T-helper 1 cell (primary cell): ENCODE measurements around the gene RBM33.

Experiments
- DNase-seq, 5 donors: peaks; one replicate each; pipeline ENCODE4 v3.0.0-alpha.2; 2012 to 2020

RBM33 gene

GRCh38 chr7:155728116-155728515, 83.7 kb downstream of the RBM33 start:
- no peak for DNase-seq

GRCh38 chr7:155729847-155730246, 85.4 kb downstream of the RBM33 start:
- no peak for DNase-seq

GRCh38 chr7:155731380-155731779, 86.9 kb downstream of the RBM33 start:
- no peak for DNase-seq

- DNase-seq: no peak
Observed at GRCh38 chr7:155731871-155732270, 87.4 kb downstream of the RBM33 start.

- DNase-seq: no peak
Observed at GRCh38 chr7:155732286-155732685, 87.8 kb downstream of the RBM33 start.

- no peak for DNase-seq
Observed at GRCh38 chr7:155733582-155734444, 89.4 kb downstream of the RBM33 start.

- no peak for DNase-seq
Observed at GRCh38 chr7:155734445-155734809, 90.0 kb downstream of the RBM33 start.

GRCh38 chr7:155735442-155736115, 91.1 kb downstream of the RBM33 start:
- no peak for DNase-seq

- DNase-seq: no peak
Observed at GRCh38 chr7:155737590-155737989, 93.1 kb downstream of the RBM33 start.

- DNase-seq: no peak
Observed at GRCh38 chr7:155738104-155738503, 93.6 kb downstream of the RBM33 start.

- DNase-seq: peak; percentile 31 to 68 (median 46)
Observed at GRCh38 chr7:155738652-155739537, 94.4 kb downstream of the RBM33 start.

- no peak for DNase-seq
Observed at GRCh38 chr7:155739538-155740143, 95.2 kb downstream of the RBM33 start.

- DNase-seq: no peak
Observed at GRCh38 chr7:155741082-155741481, 96.6 kb downstream of the RBM33 start.

GRCh38 chr7:155741805-155742204, 97.3 kb downstream of the RBM33 start:
- peak; percentile 17 to 47 (median 40) for DNase-seq

GRCh38 chr7:155743177-155743576, 98.7 kb downstream of the RBM33 start:
- DNase-seq: no peak

- DNase-seq: no peak
Observed at GRCh38 chr7:155744971-155745683, 100.7 kb downstream of the RBM33 start.

GRCh38 chr7:155745737-155746136, 101.3 kb downstream of the RBM33 start:
- no peak for DNase-seq

GRCh38 chr7:155746188-155746587, 101.7 kb downstream of the RBM33 start:
- no peak for DNase-seq

GRCh38 chr7:155747209-155747608, 102.7 kb downstream of the RBM33 start:
- no peak for DNase-seq

GRCh38 chr7:155749578-155749977, 105.1 kb downstream of the RBM33 start:
- no peak for DNase-seq

GRCh38 chr7:155750255-155751125, 106.0 kb downstream of the RBM33 start:
- no peak for DNase-seq
